Transverse colon (tissue), 4 donors: ENCODE measurements around the gene FXYD3. TPM values are rescaled to one million over a fixed set of nuclear protein-coding genes. Genes with fewer than 3 reads are reported as not detected.
A peak's percentile ranks its signal among the peaks of the same experiment; 100 is the strongest.

ENCODE experiments used
- DNase-seq: peaks from one replicate; pipeline ENCODE4 v3.0.0-alpha.2; 2019
- H3K27ac ChIP-seq, 4 donors: fragments of 200-600 bp; sonication (generic); 2 replicates each; pipeline ENCODE4 v1.5.1; 2016 to 2018; ENCODE audit warnings: inconsistent platforms in 4 of 4
- H3K27me3 ChIP-seq: fragments of 200-600 bp; sonication (generic); 2 replicates; pipeline ENCODE4 v1.5.1; 2017; ENCODE audit warnings: inconsistent platforms
- H3K36me3 ChIP-seq, 4 donors: fragments of 200-600 bp; sonication (generic); 2 replicates each; pipeline ENCODE4 v1.5.1; 2017 to 2019; ENCODE audit warnings: inconsistent platforms in 4 of 4
- H3K4me1 ChIP-seq, 4 donors: fragments of 200-600 bp; sonication (generic); 2 replicates each; pipeline ENCODE4 v1.5.1; 2017 to 2020; ENCODE audit warnings: inconsistent platforms in 4 of 4
- H3K4me3 ChIP-seq, 4 donors: fragments of 200-600 bp; sonication (generic); 1 replicate in 1 of 4; 2 replicates in 3 of 4; pipeline versions ENCODE4 v1.5.1 to v1.6.1; 2017 to 2019; ENCODE audit warnings: inconsistent platforms in 4 of 4
- H3K9me3 ChIP-seq, 2 donors: fragments of 200-600 bp; sonication (generic); 2 replicates each; pipeline ENCODE4 v1.5.1; 2017 to 2019; ENCODE audit warnings: inconsistent platforms in 2 of 2
- EP300 ChIP-seq: sonication (generic); formaldehyde crosslinking; IDR thresholded peaks from one replicate; pipeline ENCODE4 v1.6.1; 2017; ENCODE audit warnings: antibody characterized with exemption, low read depth
- POLR2A ChIP-seq: fragments of 450-650 bp; IDR thresholded peaks from one replicate; pipeline ENCODE4 v1.6.1; 2016; ENCODE audit warnings: antibody characterized with exemption, mild to moderate bottlenecking, moderate library complexity
- POLR2AphosphoS5 ChIP-seq, 3 donors: sonication (generic); formaldehyde crosslinking; IDR thresholded peaks; one replicate each; pipeline ENCODE4 v1.6.1; 2016; ENCODE audit warnings: antibody characterized with exemption in 3 of 3
- WGBS, 2 donors: methylation state at CpG; one replicate each; pipeline ENCODE4 v1.1.5; 2018; ENCODE audit warnings: low coverage in 1 of 2; 5-methylcytosine and 5-hydroxymethylcytosine counted together
- in situ Hi-C, 4 donors: fragments of 200-750 bp; cut with MboI; loops; one replicate each; pipeline versions ENCODE4 v1.15.0 to v1.15.1; 2017; ENCODE audit warnings: low sequenced_read_pairs in 3 of 4, low pct_ligation_motif_present in 1 of 4, low pct_unique_long_range_greater_than_20kb in 1 of 4
- intact Hi-C: fragments of 100-400 bp; cut with DNase I; formaldehyde crosslinking; loops from one replicate; pipeline ENCODE4 v1.15.1; 2023; ENCODE audit warnings: low total_unique reads
- total RNA-seq, 4 donors: library from RNA; depleted of rRNA; stranded (reverse); fragments of >200 nt; gene quantifications; one replicate each; pipeline ENCODE4 v1.1.0, GENCODE V29; 2016
- TF ChIP-seq, protein P1 (sequence below), 5 experiments: fragments of 200-600 bp in 3 of 5; fragments of 450-650 bp in 2 of 5; sonication (generic) in 3 of 5; IDR thresholded peaks; 1 replicate in 2 of 5; 2 replicates in 3 of 5; pipeline ENCODE4 v1.5.1; 2016 to 2017; ENCODE audit warnings: antibody characterized with exemption in 5 of 5, inconsistent platforms in 3 of 5, mild to moderate bottlenecking in 2 of 5, moderate library complexity in 1 of 5

Gene FXYD3
- total RNA-seq, 4 donors from 2014 or later: 1,678 to 4,641 (median 3,622) TPM

GRCh38 chr19:35140207-35140961 lies 24.8 kb downstream of the FXYD3 start:
- peaks cover 15 to 69% (median 40%) of the 10 kb centered on the region in 4 donors for H3K4me1 ChIP-seq

GRCh38 chr19:35140962-35141836 lies 25.6 kb downstream of the FXYD3 start:
- Histone ChIP-seq H3K27me3 (peaks cover 24% of the 10 kb centered on the region), H3K4me3 (peak overlapping the region; percentile 2 to 45 (median 14))

More at GRCh38 chr19:35140207-35140961, 24.8 kb downstream of the FXYD3 start:
- in situ Hi-C loops: no loop called here
- DNase-seq: no peak
- intact Hi-C loops: no loop called here
- H3K27me3 ChIP-seq: peaks cover 24% of the 10 kb centered on the region
- no peaks in the 10 kb centered on the region for H3K9me3 ChIP-seq
- WGBS, 2 donors: 53% methylated on average over 12 of the region's 12 CpGs; no CpG with 5 or more reads in 1 of the 2 donors
- peak overlapping the region; percentile 2 to 45 (median 14) for H3K4me3 ChIP-seq
- no peak for TF ChIP-seq EP300
- no peak for TF ChIP-seq POLR2A
- TF ChIP-seq, protein P1, sequence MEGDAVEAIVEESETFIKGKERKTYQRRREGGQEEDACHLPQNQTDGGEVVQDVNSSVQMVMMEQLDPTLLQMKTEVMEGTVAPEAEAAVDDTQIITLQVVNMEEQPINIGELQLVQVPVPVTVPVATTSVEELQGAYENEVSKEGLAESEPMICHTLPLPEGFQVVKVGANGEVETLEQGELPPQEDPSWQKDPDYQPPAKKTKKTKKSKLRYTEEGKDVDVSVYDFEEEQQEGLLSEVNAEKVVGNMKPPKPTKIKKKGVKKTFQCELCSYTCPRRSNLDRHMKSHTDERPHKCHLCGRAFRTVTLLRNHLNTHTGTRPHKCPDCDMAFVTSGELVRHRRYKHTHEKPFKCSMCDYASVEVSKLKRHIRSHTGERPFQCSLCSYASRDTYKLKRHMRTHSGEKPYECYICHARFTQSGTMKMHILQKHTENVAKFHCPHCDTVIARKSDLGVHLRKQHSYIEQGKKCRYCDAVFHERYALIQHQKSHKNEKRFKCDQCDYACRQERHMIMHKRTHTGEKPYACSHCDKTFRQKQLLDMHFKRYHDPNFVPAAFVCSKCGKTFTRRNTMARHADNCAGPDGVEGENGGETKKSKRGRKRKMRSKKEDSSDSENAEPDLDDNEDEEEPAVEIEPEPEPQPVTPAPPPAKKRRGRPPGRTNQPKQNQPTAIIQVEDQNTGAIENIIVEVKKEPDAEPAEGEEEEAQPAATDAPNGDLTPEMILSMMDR (IDR thresholded peaks at IDR 0.05): no peak
- no peaks in the 10 kb centered on the region for H3K36me3 ChIP-seq
- H3K27ac ChIP-seq: peak overlapping the region; percentile 72 to 91 (median 78)

GRCh38 chr19:35141837-35142605 lies 26.4 kb downstream of the FXYD3 start:
- H3K36me3 ChIP-seq: no peaks in the 10 kb centered on the region
- peaks cover 24% of the 10 kb centered on the region for H3K27me3 ChIP-seq
- H3K27ac ChIP-seq: peak overlapping the region in 2 of 4 donors; percentile 22 to 57
- intact Hi-C loops: no loop called here
- no peak for TF ChIP-seq EP300
- peak overlapping the region in 1 of 4 donors; percentile 43 for H3K4me3 ChIP-seq
- H3K9me3 ChIP-seq: no peaks in the 10 kb centered on the region
- no peak for DNase-seq
- in situ Hi-C loops: no loop called here
- peaks cover 14 to 54% (median 33%) of the 10 kb centered on the region in 4 donors for H3K4me1 ChIP-seq
- 24 to 25% methylated on average over 7 to 21 of the region's 21 CpGs for WGBS, 2 donors

More at GRCh38 chr19:35140962-35141836, 25.6 kb downstream of the FXYD3 start:
- Histone ChIP-seq H3K9me3 (no peaks in the 10 kb centered on the region), H3K4me1 (peaks cover 15 to 62% (median 34%) of the 10 kb centered on the region in 4 donors), H3K27ac (peak overlapping the region; percentile 72 to 91 (median 78)), H3K36me3 (no peaks in the 10 kb centered on the region)
- TF ChIP-seq POLR2AphosphoS5 (IDR thresholded peaks at IDR 0.05) (peak; percentile 74 to 90 (median 80)), POLR2A (peak; percentile 80), EP300 (no peak)
- TF ChIP-seq, protein P1 (IDR thresholded peaks at IDR 0.05): peak; percentile 36 to 66 (median 49)
- WGBS, 2 donors: 3 to 7% methylated on average over 4 to 27 of the region's 48 CpGs
- in situ Hi-C loops: no loop called here
- intact Hi-C loops: no loop called here
- peak; percentile 97 for DNase-seq

GRCh38 chr19:35142606-35143230 lies 27.1 kb downstream of the FXYD3 start:
- peak overlapping the region in 1 of 4 donors; percentile 43 for H3K4me3 ChIP-seq
- TF ChIP-seq, protein P1 (IDR thresholded peaks at IDR 0.05): peak in 3 of 5 experiments; percentile 71 to 81 (median 80)
- no peak for TF ChIP-seq POLR2A

More at GRCh38 chr19:35142606-35143230, 27.1 kb downstream of the FXYD3 start:
- peak; percentile 67 for DNase-seq
- intact Hi-C loops (no loop called here), in situ Hi-C loops (no loop called here)
- Histone ChIP-seq H3K4me1 (peaks cover 9 to 47% (median 32%) of the 10 kb centered on the region in 4 donors), H3K27ac (no peak overlapping the region), H3K36me3 (no peaks in the 10 kb centered on the region), H3K9me3 (no peaks in the 10 kb centered on the region), H3K27me3 (peaks cover 24% of the 10 kb centered on the region)
- WGBS, 2 donors: 3% methylated on average over 23 of the region's 46 CpGs; no CpG with 5 or more reads in 1 of the 2 donors
